Osteocyte (in vitro differentiated cells): ENCODE results near the gene VSTM2L. TPM values are rescaled to one million over a fixed set of nuclear protein-coding genes. Genes with fewer than 3 reads are reported as not detected.

Experiments used
- DNase-seq: peaks from one replicate; pipeline ENCODE4 v3.0.0; 2021; ENCODE audit warnings: mixed read lengths; ENCODE audit not compliant: unreplicated experiment; ENCODE audit errors: extremely low spot score
- H3K27ac Mint-ChIP-seq: one replicate; pipeline ENCODE4 v1.8.0; 2021; ENCODE audit warnings: mild to moderate bottlenecking, mixed read lengths; ENCODE audit not compliant: unreplicated experiment
- H3K27me3 Mint-ChIP-seq: one replicate; pipeline ENCODE4 v1.8.0; 2021; ENCODE audit warnings: mixed read lengths; ENCODE audit not compliant: unreplicated experiment
- H3K36me3 Mint-ChIP-seq: one replicate; pipeline ENCODE4 v1.8.0; 2021; ENCODE audit warnings: mixed read lengths; ENCODE audit not compliant: unreplicated experiment
- H3K4me1 Mint-ChIP-seq: one replicate; pipeline ENCODE4 v1.8.0; 2021; ENCODE audit warnings: mixed read lengths; ENCODE audit not compliant: unreplicated experiment
- H3K4me3 Mint-ChIP-seq: one replicate; pipeline ENCODE4 v1.8.0; 2021; ENCODE audit warnings: mild to moderate bottlenecking, moderate library complexity, mixed read lengths; ENCODE audit not compliant: unreplicated experiment
- H3K9me3 Mint-ChIP-seq: one replicate; pipeline ENCODE4 v1.8.0; 2021; ENCODE audit warnings: mixed read lengths; ENCODE audit not compliant: unreplicated experiment
- CTCF ChIP-seq: fragments of 200-600 bp; sonication (generic); IDR thresholded peaks from 2 replicates; pipeline ENCODE4 v1.5.0; 2021; ENCODE audit warnings: antibody characterized with exemption, mild to moderate bottlenecking, moderate library complexity
- total RNA-seq: library from RNA; stranded (reverse); gene quantifications from 2 replicates; pipeline ENCODE4 v1.2.1, GENCODE V29; 2021

VSTM2L gene
- total RNA-seq, 1 donor from 2014 or later, result 14.7 TPM

GRCh38 chr20:37948956-37949355, 46.0 kb downstream of the VSTM2L start:
- DNase-seq, result peak; percentile 62
- H3K4me1 Mint-ChIP-seq, result peaks cover 3% of the 10 kb centered on the region
- no peak overlapping the region for H3K27ac Mint-ChIP-seq
- H3K27me3 Mint-ChIP-seq, result peaks cover 22% of the 10 kb centered on the region
- TF ChIP-seq CTCF, result no peak
- H3K4me3 Mint-ChIP-seq, result no peak overlapping the region
- H3K9me3 Mint-ChIP-seq, result peaks cover 13% of the 10 kb centered on the region
- H3K36me3 Mint-ChIP-seq, result peaks cover 3% of the 10 kb centered on the region

GRCh38 chr20:37954190-37954589, 51.3 kb downstream of the VSTM2L start:
- no peak overlapping the region for H3K4me3 Mint-ChIP-seq
- H3K9me3 Mint-ChIP-seq, result no peaks in the 10 kb centered on the region
- H3K27ac Mint-ChIP-seq, result no peak overlapping the region
- H3K4me1 Mint-ChIP-seq, result peaks cover 25% of the 10 kb centered on the region
- no peak for TF ChIP-seq CTCF
- peaks cover 5% of the 10 kb centered on the region for H3K36me3 Mint-ChIP-seq
- DNase-seq, result no peak
- H3K27me3 Mint-ChIP-seq, result peaks cover 21% of the 10 kb centered on the region

- TF ChIP-seq CTCF, result no peak
- Mint-ChIP-seq H3K27ac (no peak overlapping the region), H3K9me3 (no peaks in the 10 kb centered on the region), H3K4me1 (peaks cover 25% of the 10 kb centered on the region), H3K4me3 (no peak overlapping the region), H3K36me3 (peaks cover 5% of the 10 kb centered on the region), H3K27me3 (peaks cover 24% of the 10 kb centered on the region)
- DNase-seq, result no peak
Observed at GRCh38 chr20:37954626-37955025, 51.7 kb downstream of the VSTM2L start.

- Mint-ChIP-seq H3K27me3 (peaks cover 24% of the 10 kb centered on the region), H3K27ac (no peak overlapping the region), H3K36me3 (peaks cover 5% of the 10 kb centered on the region), H3K4me1 (peaks cover 32% of the 10 kb centered on the region), H3K4me3 (no peak overlapping the region), H3K9me3 (no peaks in the 10 kb centered on the region)
- TF ChIP-seq CTCF, result no peak
- DNase-seq, result peak; percentile 21
Observed at GRCh38 chr20:37955511-37955910, 52.6 kb downstream of the VSTM2L start.

GRCh38 chr20:37956107-37956585, 53.2 kb downstream of the VSTM2L start:
- peak; percentile 35 for TF ChIP-seq CTCF
- Mint-ChIP-seq H3K4me1 (peaks cover 32% of the 10 kb centered on the region), H3K27ac (peak overlapping the region; percentile 49), H3K4me3 (no peak overlapping the region), H3K9me3 (no peaks in the 10 kb centered on the region), H3K27me3 (peaks cover 22% of the 10 kb centered on the region), H3K36me3 (peaks cover 5% of the 10 kb centered on the region)
- peak; percentile 42 for DNase-seq
